HG03575 (cell line): ENCODE data around the gene COL9A1.
"Not testable (repeated sequence)": the region's sequence is repeated elsewhere in the genome, so short reads cannot be mapped to it uniquely, and the experiment has no call there.

Experiments used
- ATAC-seq: cut with Tn5 transposase; IDR thresholded peaks from one replicate; pipeline ENCODE4 v1.9.1; 2021; ENCODE audit not compliant: unreplicated experiment, insufficient number of reproducible peaks, low FRiP score; ENCODE audit errors: extremely low read depth

COL9A1 gene

DNA sequence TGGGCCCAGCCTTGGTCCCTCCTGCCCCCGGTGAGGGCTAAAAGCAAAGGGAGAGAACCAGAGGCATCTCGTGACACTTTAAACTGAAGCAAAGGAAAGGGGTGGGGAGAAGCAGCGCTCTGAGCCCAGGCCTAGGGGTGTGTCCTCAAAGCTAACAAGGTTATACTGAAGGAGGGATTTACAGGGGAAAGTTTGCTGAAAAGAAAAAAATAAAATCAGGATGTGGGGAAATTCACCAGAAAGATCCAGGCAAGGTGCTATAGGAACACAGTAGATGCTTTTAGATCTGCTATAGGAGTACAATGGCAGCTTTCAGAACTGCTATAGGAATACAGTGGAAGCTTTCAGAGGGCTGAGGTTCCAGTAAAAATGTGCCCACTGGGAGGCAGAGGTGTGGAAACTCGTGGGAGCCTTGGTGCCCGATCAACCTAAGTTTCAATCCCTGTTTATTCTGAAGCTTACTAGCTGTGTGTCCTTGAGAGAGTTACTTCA, at the start of gene COL9A1:
TSS of gene COL9A1 (minus strand) at position 51 of the 492 bp plus-strand sequence. CDS start 160 bp downstream, outside the sequence.
- ATAC-seq = no peak

DNA sequence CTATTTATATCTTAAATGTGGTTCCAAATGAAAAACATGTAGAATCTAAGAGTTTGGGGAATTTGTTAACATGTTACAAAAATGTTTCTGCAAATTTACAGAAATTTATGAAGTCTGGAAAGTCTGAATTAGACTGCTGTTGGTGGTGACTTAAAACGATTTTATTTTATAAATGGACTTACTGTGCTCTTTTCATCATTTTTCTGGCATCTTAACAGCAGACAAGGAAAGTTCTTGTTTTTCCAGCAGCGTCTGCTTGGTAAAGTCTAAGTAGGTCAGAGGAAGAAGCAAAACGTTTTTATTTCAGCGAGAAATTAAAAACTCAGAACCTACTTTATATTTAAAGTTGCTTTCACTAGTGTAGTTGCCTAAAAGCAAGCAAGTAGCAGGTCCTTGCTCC, 48.6 kb upstream of the COL9A1 start:
- ATAC-seq = no peak

DNA sequence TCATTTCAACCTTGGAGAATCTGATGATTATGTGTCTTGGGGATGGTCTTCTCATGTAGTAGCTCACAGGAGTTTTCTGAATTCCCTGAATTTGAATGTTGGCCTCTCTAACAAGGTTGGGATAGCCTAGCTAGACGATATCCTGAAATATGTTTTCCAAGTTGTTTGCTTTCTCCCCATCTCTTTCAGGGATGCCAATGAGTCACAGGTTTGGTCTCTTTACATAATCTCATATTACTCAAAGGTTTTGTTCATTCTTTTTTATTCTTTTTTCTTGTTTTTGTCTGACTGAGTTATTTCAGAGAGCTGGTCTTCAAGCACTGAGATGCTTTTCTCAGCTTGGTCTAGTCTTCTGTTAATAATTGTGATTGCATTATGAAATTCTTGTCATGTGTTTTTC, 42.7 kb upstream of the COL9A1 start:
- ATAC-seq = no peak

DNA sequence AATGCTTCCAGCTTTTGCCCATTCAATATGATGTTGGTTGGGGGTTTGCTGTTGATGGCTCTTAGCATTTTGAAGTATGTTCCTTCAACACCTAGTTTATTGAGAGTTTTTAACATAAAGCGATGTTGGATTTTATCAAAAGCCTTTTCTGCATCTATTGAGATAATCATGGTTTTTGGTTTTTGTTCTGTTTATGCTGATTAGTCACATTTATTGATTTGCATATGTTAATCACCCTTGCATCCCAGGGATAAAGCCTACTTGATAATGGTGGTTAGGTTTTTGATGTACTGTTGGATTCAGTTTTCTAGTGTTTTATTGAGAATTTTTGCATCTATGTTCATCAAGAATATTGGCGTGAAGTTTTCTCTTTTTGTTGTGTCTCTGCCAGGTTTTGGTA, 40.4 kb upstream of the COL9A1 start:
- no peak for ATAC-seq

DNA sequence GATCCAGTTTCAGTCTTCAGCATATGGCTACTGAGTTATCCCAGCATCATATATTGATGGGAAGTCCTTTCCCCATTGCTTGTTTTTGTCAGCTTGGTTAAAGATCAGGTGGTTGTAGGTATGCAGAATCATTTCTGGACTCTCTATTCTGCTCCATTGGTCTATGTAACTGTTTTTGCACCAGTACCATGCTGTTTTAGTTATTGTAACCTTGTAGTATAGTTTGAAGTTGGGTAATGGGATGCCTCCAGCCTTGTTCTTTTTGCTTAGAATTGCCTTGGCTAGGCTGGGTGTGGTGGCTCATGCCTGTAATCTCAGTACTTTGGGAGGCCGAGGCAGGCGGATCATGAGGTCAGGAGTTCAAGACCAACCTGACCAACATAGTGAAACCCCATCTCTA, 36.9 kb upstream of the COL9A1 start:
- not testable (repeated sequence) for ATAC-seq

DNA sequence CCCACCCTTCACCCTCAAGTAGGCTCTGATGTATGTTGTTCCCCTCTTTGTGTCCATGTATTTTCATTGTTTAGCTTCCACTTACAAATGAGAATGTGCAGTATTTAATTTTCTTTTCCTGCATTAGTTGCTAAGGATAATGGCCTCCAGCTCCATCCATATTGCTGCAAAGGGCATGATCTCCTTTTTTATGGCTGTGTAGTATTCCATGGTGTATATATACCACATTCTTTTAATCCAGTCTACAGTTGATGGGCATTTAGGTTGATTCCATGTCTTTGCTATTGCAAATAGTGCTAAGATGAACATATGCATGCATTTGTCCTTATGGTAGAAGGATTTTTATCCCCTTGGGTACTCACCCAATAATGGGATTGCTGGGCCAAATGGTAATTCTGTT, 35.9 kb upstream of the COL9A1 start:
- ATAC-seq = no peak

DNA sequence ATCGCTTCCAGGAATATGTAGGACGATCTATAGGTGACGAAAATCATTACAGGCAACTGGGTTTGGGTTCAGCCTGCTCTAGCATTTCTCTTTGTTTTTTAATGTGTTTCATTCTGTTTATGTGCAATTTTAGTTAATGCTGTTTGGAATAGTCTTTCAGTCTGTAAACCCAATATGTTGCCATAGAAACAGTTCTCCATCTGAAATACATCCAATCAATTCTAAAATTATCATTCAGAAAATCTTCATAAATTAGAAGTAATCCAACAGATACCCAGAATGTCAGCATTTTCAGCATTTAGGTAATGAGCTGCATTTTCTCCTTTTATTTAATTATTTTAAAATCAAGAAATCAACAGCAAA, 34.8 kb upstream of the COL9A1 start:
- no peak for ATAC-seq

DNA sequence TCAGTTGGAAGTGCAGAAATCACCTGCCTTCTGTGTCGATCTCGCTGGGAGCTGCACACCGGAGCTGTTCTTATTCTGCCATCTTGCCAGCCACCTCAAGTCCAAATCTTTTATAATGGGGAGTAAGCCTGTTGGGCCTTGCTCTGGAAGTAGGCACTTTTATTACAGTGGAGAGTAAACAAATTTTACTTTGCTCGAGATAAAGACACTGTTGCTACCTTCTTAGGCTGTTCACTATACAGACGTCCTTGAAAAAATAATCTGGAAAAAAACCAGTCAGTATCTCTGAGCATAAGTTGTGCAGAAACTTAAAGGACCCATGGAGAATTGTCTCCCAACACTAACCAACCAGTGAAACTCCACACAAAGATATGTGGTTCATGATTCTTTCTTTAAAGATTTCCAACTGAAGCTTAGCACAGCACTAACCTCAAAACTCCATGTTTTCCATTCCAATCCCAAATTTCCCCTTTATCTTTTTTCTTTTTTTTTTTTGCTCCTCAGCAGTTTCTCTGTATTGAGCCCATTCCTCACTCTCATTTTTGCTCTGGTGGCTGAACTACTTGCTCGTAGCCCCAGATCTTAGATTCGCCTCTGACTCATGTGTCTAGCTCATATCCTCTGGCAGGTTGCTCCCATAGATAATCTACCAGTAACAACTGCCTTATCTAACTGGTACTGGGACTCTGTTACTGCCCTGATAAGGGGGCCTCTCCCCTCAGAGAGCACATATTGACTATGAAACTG, 34.3 kb upstream of the COL9A1 start:
- no peak for ATAC-seq

DNA sequence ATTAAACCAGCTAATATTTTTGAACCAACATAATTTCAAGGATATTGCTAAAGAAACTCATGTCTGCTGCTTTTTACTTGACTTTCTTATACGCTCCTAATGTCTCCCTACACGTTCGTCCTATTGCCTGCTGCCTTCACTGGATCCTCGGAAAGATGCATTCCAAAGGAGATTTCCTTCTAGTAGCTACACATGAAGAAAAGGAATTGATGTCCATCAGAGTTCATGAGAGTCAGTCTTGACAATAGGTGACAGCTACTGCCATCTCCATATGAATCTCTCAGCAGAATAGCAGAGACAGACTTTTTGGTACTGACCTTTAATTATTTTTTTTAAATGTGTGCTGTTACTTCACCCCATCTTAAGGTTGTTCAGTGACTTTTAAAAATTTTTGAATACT, 24.2 kb upstream of the COL9A1 start:
- ATAC-seq = no peak

DNA sequence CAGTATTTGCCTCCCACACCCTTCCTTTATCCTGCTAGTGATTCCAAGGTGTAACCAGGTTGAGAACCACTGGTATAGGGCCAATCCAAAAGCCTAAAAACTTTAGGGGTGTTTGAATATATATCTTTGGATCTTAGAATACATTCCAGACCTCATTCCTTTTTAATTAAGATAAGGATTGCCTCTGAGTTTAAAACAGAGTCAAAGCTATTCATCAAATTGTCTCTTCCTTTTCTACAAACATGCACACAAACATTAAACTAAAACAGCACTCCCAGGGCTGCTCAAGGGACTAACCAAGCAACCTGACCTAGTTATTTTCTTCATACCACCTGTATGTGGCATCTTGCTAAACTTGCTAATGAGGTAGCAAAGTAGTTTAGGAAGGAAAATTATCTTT, 22.1 kb upstream of the COL9A1 start:
- no peak for ATAC-seq

DNA sequence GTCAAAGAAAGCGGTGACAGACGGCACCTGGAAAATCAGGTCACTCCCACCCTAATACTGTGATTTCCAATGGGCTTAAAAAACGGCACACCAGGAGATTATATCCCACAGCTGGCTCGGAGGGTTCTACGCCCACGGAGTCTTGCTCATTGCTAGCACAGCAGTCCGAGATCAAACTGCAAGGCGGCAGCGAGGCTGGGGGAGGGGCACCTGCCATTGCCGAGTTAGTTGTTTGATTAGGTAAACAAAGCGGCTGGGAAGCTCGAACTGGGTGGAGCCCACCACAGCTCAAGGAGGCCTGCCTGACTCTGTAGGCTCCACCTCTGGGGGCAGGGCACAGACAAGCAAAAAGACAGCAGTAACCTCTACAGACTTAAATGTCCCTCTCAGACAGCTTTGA, 14.9 kb upstream of the COL9A1 start:
- not testable (repeated sequence) for ATAC-seq

DNA sequence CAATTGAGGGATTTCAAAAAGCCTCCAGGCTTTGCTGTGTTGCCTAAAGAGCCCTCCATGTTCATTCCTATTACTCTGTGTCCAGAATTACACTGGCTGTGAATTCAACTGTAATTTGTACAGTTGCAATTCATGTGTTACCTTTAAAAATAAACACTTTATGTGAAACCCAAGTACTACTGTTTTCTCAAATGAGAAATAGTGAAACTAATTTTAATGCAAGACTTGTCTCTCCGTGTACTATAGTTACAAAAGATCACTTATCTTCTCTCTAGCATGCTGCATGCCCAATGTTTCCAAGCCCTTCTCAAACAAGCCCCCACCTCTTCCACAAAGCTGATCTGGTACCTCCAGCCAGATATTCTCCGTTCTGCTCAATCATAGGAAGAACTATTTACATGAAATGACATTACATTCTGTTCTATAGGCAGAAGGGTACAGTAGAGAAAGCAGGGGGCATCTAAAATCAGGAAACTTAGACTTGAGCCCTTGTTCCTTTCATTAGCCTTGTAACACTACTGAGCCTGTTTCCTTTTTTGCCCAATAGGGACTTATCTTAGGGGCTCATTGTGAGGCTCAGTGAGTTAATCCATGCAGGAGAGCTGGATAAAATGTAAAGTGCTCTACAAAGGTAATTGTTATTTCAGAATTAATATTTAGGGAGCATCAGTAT, 12.3 kb upstream of the COL9A1 start:
- peak; percentile 77 for ATAC-seq

DNA sequence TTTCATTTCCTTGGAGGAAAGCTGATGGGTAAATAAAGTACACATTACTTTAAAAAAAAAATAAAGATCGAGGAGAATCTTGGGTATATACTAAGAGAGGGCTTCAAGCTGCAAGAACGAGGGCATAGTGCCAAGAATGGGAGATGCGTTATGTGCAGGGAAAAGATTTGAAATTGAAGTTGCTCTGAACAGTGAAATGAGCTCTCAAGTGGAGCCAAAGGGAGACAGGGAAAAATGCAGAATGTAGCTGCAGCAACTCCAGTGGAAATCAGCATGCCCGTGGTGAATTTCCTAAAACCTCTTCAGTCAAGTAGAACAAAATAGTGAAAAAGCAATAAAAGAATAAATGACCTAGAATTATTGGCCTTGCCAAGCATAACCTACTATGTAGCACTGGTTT, 11.4 kb upstream of the COL9A1 start:
- ATAC-seq = no peak

DNA sequence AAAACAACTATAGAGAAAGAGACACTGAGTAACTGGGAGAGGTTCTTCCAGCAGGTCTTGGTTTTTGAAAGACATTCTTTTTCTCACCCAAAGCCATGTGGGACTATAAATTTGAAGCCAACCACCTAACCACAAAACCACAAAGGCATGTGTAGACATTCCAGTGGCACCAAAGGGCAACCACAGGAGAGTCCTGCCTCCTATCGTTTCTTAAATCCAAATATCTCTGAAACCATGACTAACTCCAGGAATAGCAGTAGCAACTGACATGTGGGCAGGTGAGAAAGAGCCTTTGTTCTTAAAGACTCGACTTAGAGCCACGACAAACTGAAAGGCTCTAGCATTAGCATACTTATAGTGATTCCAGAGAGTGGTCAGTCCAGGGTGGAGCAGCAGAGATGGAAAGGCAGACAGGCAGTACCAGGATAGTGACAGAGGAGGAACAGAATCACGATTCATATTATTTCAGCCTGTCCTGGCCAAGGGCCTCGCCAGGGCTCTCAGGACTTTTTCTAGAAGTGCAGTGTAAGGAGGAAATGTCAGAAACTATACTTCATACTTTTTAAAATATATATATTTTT, 9.4 kb upstream of the COL9A1 start:
- ATAC-seq = no peak

DNA sequence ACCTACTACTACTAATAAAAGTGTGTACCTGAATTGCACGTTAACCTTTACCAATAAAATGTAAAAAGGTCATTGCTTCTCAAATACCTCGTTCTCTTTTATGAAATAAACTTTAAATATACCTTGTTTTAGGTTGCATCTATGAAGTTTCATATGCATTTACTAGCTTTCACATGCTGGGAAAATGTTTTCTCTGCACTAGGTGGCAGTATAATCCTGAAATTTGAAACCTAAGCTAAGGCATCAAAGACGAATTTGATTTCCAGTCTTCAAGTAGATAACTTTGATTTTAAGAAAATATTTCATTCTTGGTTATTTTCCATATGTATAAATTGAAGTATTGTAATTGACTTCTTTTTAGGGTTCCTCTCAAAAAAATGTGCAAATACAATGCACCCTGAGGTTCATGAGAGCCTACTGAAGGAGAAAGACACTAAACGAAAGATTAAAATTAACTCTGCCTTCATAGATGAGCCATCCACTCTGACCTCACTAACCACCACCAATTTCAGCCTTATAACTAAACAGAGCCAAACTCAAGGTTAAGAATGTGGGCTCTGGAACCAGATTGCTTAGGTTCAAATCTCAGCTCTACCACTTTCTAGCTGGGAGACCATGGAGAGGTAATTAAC, 7.3 kb upstream of the COL9A1 start:
- ATAC-seq = no peak

DNA sequence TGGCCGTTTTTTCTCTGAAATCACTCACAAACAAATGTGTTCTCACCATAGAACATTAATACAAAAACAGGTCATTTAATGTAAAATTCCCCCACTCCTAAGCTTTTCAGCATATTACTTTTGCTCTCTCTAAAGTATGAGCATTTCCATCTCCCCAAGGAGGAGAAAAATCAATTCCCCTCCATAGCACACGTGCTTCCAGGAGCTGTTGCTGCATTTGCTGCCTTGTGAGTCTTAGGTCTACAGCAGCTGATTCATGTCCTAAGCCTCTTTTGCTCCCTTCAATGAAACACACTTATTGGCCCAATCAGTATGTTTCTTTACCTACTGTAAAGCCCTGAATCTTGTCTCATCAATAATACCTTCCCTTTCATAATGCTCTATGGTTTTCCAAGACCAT, 6.4 kb upstream of the COL9A1 start:
- ATAC-seq = no peak

DNA sequence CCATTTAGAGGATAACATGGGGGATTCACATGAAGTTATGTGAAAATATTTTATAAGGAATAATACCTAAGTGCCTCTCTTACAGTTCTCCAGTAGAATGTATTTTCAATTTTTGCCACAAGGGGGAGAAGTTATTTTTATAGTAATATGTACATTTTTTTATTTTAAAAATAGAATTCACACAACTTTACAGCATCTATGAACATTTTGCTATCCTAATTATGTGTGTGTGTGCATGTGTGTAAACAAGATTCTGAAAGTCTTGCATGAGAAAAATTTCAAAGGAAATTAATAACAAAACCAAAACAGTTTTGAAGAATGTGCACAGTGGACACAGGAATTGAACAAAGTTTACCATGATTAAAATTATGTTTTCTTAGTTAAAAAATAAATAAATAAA, 5.3 kb upstream of the COL9A1 start:
- ATAC-seq = not testable (repeated sequence)

DNA sequence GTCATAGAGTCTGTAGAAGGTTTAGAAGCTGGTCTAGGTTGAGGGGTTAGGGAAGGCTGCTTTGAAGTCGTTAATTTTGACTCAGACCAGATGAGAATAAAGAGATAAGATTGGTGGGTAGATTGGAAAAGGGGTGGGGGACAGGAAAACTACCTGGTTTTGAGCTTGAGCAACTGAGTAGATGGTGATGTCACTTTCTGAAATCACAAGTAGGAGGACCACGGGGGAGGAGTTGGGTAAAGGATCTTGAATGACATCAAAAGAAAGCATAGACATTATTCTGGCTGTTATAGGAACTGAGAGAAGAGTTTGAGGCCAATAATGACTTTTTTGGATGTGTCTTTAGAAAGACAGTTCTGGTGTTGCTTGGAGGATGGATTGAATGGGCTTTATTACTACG, 4.1 kb upstream of the COL9A1 start:
- ATAC-seq = no peak

DNA sequence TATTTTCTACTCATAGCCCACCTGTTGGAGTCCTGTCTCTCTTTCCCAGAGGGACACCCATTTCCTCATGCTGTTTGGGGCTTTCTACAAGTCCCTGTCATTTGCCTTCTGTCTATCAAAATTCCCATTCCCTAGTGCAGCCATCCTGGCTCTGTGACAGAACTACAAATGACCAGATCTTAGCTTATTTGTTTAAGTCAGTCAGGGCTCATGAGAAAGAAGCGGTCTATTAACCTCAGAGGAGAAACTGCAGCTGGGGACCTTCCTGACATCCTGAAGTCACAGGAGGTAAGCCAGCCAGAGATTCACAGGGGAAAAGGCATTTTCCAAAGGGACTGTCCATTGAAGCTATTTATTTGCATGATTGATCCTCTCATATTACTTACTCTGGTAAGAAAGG, 1.7 kb upstream of the COL9A1 start:
- ATAC-seq = no peak

DNA sequence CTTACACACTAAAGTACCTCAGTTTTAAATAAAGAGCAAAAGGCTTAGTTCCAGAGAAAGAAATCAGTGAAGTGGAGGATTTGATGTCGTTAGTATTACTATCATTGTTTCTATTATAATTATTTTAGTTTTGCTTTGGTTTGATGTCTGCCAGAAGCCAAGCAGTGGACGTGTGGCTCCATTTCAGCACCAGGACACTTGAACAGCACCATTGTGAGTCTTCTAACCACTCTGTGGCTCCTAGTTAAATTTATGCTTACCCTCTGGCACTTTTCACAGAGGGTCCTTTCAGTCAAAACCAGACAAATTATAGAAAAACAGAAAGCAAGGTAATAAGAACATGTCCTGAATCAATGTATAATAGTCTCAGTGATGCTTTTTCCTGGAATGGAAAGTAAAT, 3.4 kb downstream of the COL9A1 start:
- no peak for ATAC-seq
